GM12891 (cell line): ENCODE data around the gene ZNF593.

ENCODE experiments used
- POLR2A ChIP-seq: IDR thresholded peaks from 2 replicates; pipeline ENCODE4 v1.6.1; 2011; ENCODE audit warnings: low read depth, low read length, control low read depth
- POLR2AphosphoS5 ChIP-seq: IDR thresholded peaks from 2 replicates; pipeline ENCODE4 v1.6.1; 2011; ENCODE audit warnings: low read depth, low read length, control low read depth
- TAF1 ChIP-seq: IDR thresholded peaks from 2 replicates; pipeline ENCODE4 v1.6.1; 2011; ENCODE audit warnings: low read depth, low read length, control low read depth

DNA sequence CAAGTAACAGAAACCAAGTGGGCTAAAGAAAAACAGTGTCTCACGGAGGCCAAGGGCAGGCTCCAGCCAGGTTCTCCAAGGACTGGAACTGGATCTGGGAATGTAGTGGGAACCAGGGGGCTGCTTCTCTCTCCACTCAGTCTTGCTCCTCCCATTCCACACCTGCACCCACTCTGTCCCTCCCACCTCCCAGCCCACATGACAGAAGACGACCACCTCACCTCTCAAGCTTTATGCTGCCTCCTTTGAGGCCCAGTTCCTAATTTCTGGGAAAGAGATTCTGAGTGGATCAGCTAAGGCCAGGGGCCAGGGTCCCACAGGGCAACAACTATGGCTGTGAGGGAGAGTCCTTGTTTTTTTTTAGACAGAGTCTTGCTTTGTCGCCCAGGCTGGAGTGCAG lies 45.5 kb downstream of the ZNF593 start:
- TF ChIP-seq POLR2AphosphoS5 (no peak), POLR2A (no peak), TAF1 (no peak)
